OCI-M2 (cell line): ENCODE measurements around the gene XKRX.

Source experiments
- DNase-seq: peaks from one replicate; lab custom pipeline; 2025; ENCODE audit not compliant: unreplicated experiment; lab: John Stamatoyannopoulos, UW

Gene XKRX

DNA sequence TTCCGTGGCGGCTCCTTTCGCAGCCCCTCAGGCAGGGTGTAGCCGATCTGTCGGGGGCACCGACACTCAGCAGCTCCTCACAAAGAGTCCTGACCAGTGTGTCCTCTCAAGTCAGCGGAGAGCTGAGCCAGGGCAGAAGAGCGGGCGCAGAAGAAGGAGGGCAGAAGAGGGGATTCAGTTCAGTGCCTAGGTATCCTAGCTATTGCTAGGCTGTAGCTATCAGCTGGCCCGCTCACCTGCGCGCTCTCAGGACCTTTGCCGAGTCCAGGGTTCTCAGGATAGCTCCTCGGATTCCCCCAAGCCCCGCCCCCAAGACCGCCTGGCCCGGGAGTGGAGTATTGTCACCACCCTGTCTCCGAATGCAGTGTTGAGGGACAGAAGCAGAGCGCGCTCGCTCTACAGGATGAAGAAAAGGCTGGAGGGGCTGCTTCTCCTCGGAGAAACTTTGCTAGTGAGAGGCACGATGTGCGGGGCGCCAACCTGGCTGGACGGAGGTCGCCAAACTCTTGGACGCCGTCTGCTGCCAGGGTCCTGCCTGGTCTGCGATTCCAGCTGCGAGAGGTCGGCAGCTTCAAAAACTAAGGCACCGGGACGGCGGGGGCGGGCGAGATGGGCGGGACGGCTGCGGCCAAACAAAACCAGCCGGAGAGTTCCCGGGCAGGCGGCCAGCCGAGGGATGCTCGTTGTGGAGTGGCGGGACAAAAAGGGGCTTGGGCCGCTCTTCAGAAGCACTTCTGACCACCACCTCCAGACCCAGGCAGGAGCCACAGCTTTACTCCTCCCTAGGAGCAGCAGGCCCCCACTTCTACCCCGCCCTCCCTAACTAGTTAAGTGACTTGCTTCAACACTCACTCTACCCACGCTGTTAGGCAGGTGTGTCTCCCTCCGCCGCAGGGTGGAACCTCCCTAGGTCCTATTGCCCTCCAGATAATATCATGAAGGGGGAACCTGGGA, at the start of gene XKRX:
Gene XKRX (minus strand): TSS at position 258 of the 954 bp plus-strand sequence. CDS start 613 bp downstream, outside the sequence.
- DNase-seq = no peak

GRCh38 chrX:100976211-100976610, 47.5 kb upstream of the XKRX start:
- no peak for DNase-seq

GRCh38 chrX:100975212-100975611, 46.5 kb upstream of the XKRX start:
- no peak for DNase-seq

DNA sequence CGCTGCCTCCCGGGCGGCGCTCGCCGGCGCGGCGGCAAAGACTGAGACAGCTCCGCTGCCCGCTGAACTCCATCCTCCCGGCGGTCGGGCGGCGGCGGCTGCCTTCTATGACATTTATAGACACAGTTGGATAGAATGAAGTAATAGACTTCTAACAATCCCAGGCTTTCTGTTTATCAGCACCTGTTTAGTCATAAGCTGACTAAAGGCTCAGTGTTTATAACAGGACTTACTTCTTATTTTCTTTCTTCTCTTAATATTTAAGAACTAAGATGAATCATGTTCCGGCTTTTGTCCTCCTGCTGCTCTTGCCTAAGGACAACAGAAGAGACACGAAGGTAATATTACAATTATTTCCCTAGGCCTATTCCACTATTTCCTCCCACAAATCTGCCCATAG, 44.7 kb upstream of the XKRX start:
- no peak for DNase-seq

DNA sequence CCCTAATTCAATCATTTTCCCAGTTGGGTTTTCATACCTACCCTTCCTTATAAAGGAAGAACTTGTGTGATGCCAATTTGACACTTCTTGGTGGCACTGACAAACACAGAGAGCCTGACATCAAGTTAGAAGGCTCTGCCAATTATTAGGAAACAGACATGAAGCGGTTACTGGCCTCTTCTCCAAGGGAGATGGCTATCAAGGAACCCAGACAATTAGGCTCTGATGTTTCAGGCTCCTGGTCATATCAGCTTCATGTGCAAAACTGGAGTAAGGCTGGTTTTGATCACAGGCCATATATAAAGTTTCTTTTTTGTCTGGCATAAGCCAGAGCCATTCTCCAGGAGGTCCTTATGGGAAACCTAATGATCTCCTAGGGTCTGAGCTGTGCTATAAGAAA, 41.2 kb upstream of the XKRX start:
- no peak for DNase-seq

DNA sequence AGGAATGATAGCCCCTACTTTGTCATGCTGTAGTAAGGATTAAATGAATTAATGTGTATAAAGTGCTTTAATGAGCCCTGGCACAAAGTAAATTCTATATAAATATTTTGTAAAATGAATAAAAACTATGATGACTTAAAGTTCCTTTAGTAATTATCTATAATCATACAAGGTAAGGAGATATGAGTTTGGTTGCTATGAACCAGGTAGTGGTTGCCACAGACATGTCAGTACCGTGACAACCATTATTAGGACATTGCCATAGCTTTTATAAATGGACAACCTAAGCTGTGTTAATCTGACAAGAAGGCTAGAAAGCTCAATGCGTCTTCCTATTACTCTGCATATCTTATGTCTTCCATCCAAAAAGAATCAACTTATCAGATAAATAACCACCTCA, 40.7 kb upstream of the XKRX start, which contains the start of gene ARL13A:
Gene ARL13A (plus strand): TSS at position 301 of the 400 bp plus-strand sequence. CDS start 3,982 bp downstream, outside the sequence.
- no peak for DNase-seq

DNA sequence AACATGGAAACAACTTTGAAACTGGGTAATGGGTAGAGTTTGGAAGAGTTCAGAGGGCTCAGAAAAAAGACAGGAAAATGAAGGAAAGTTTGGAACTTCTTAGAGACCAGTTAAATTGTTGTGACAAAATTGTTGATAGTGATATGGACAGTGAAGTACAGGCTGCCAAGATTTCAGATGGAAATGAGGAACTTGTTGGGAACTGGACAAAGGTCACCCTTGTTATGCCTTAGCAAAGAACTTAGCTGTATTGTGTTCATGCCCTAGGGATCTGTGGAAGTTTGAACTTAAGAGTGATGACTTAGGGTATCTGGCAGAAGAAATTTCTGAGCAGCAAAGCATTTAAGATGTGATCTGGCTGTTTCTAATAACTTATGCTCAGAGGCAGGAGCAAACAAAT, 35.6 kb upstream of the XKRX start:
- no peak for DNase-seq

GRCh38 chrX:100962811-100963210, 34.1 kb upstream of the XKRX start:
- no peak for DNase-seq

- no peak for DNase-seq
These were observed 19.8 kb upstream of the XKRX start for GRCh38 chrX:100948557-100948956.

GRCh38 chrX:100946299-100946927, 17.7 kb upstream of the XKRX start:
- no peak for DNase-seq

- no peak for DNase-seq
These were observed 15.9 kb upstream of the XKRX start for GRCh38 chrX:100944601-100945000.

GRCh38 chrX:100939333-100939732, 10.6 kb upstream of the XKRX start:
- no peak for DNase-seq

GRCh38 chrX:100935767-100936166, 7.0 kb upstream of the XKRX start:
- no peak for DNase-seq

DNA sequence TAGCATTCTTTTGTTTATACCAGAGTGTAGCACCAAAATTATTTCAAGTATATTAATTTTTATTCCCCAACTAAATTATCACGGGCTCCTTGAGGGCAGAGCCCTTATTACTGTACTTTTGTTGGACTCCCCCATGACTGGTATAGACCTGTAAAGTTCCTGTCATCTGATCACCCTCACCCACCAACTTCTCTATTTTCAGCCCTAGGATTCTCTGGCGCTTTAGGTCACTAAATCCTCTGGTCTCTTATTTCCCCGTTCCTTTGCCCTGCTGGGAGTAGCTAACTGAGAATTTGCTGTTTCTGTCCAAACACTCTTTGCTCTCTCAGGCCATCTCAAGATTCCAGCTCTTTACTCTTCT, 3.2 kb upstream of the XKRX start:
- no peak for DNase-seq

DNA sequence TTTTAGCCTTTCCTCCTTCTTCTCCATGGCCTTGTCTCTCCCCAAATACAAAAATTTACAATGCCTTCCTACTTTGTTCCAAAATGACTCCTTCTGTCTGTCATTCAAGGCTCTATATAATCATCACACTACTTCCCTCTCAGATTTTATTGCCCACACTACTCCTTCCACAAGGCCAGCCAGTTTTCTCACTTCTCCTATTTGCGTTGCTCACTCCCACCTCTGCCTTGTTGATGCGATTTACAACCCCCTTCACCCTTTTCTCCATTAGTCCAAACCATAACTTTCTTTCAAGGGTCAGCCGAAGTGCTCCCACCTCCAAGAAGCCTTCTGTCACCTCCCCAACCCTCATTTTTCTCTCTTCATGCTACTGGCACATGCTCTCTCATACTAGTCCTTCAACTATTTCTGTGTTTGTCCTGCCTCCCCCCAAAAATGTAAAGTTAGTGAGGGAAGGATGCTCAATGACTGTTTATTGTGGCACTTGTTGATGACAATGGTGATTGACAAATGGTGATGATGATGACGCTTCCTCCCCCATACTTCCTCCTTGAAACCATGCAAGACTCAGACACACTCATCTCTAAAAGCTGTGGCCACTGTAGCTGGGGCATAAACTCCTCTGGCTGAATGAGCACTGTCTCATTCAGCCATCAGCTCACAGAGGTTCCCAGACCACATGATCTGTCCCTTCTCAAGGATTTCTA, 2.7 kb upstream of the XKRX start:
- no peak for DNase-seq

DNA sequence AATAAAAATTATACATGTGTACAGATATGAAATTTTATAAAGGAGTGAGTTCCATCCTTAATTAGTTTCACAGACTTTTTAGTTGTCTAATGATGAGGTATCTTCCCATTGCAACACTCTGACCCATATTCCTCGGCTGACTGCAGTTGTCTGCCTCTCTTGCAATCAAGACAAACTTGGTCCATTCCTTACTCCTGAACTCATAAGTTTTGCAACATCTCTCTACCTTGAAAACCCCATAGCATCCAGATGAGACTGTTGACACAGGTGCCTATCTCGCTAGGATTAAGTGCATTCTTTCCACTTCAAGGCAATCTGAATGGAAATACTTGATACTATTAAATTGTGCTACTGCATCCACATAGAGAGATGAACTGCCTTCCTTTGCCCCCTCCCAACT, 2.3 kb downstream of the XKRX start:
- no peak for DNase-seq

DNA sequence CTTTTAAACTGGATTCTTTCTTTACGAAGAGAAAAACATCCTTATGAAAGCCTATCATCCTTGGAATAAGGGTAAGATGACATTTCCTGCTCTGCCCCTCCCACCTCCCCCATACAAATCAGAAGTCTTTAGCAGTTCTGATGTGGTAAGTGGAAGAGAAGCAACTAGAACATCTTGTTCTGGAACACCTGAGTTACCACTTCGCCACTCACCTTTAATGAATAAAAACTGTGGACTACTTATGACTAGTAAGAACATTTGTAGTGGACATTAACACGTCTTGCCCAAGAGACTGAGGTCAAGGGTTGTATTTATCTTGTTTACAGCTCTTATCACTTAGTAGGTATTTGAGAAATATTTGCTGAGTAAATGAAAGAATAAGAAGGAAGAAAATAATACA, 4.3 kb downstream of the XKRX start:
- no peak for DNase-seq

- no peak for DNase-seq
These were observed 13.2 kb downstream of the XKRX start for GRCh38 chrX:100915562-100915961.

GRCh38 chrX:100913111-100913510, 15.6 kb downstream of the XKRX start:
- no peak for DNase-seq

DNA sequence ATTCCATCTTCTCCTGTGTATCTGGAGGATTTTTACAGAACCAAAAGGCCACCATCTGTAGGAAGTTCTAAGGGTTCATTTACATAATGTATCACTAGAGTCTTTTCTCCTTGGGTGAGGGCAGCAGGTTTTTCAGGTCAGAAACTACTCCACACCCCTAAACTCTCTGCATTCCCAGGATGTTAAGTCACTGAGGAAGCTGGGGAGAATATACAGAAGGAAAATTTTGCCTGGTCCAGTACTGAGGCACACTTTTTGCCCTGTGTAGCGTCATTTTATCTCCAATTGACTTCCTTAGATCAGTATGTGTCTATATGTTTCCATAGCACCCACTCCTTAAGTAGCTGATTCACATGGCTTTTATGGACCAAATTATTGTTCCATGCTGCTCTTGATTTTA, 17.0 kb downstream of the XKRX start:
- no peak for DNase-seq

DNA sequence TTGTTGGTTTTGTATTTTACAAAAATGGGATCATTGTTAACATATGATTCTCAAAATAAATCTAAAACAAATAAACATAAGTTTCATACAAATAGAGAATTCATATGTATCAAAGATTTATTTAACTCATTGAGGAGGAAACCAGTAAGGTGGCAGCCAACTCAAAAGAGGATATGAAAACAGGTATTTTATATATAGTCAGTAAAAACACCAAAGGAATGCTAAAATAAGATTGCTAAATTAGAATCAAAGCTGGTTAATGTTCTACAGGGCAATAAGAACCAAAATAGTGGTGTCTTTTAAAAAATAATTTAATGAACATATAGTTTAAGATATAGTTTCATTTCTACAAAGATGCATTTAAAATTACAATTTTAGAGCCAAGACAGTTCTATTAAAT, 23.1 kb downstream of the XKRX start:
- no peak for DNase-seq

- DNase-seq = no peak
These were observed 24.3 kb downstream of the XKRX start for GRCh38 chrX:100904433-100904832.
